GM20431 (cell line): ENCODE results near the gene SLC22A16.
"Not testable (repeated sequence)": the region's sequence is repeated elsewhere in the genome, so short reads cannot be mapped to it uniquely, and the experiment has no call there.

Experiments
- in situ Hi-C: fragments of 300-500 bp; cut with MseI, MboI; formaldehyde crosslinking; loops from one replicate; pipeline ENCODE4 v1.15.0; 2020; ENCODE audit warnings: low sequenced_read_pairs; ENCODE audit not compliant: unreplicated experiment

The SLC22A16 gene, protein sequence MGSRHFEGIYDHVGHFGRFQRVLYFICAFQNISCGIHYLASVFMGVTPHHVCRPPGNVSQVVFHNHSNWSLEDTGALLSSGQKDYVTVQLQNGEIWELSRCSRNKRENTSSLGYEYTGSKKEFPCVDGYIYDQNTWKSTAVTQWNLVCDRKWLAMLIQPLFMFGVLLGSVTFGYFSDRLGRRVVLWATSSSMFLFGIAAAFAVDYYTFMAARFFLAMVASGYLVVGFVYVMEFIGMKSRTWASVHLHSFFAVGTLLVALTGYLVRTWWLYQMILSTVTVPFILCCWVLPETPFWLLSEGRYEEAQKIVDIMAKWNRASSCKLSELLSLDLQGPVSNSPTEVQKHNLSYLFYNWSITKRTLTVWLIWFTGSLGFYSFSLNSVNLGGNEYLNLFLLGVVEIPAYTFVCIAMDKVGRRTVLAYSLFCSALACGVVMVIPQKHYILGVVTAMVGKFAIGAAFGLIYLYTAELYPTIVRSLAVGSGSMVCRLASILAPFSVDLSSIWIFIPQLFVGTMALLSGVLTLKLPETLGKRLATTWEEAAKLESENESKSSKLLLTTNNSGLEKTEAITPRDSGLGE

DNA sequence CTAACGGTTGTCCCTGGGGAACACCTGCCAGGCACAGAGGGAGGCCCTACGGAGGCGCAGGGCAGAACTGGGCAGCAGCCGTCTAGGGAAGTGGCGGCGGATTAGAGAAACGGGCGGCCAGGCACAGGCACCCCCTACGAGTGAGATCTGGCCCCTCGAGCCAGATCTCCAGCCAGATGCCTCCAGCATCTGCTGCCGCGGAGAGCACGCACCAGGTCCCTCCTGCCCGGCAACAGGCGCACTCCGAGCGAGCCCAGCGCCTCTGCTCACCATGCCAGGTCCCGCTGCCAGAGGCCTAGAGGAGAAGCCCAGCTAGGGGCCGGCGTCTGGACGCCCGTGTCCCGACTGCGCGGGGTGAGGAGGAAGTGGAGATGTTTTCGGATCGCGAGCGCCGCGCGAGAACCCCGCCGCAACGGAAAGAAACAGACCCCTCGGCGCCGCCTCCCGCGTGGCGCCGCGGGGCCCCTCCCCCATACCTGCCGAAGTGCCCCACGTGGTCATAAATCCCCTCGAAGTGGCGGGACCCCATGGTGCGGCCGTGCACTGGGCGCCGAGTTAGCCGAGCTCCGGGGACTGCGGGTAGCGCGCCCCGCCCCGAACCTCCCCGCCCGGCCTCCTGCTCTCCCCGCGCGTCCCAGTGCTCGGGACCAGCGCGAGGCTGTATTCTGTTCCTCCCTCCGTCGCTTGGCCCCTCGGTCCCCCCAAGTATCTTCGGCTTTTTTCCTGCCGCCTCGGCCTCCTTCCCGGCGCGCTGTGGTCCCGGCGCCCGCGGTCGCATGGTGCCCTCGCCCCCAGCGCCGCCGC lies at the start of gene SLC22A16:
SLC22A16 (minus strand) TSS at position 568 of the 804 bp plus-strand sequence; CDS start at position 529, 39 bp downstream.
- in situ Hi-C loops, result no loop called here

DNA sequence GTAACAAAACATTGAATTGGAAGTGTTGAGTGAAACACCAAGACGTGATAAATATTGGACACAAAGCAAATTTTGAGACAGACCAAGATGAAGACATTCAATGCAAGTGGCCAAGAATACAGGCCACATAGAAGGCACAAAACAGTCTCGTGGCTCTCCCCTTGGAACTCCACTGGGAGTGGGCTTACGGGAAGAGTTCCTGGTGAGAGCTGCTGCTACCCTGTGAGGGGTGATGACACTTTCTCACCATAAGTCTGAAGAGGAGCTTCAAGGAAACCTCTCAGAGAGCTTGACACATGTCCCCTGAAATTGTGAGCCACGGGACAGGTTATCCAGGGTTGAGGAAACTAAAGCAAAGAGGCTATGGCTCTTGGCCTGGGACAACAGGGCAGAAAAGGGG lies 48.6 kb upstream of the SLC22A16 start:
- in situ Hi-C loops, result loop anchor here (25.0 kb wide), 1 partner anchor 437 kb away; the partner anchor contains the start of gene GTF3C6

DNA sequence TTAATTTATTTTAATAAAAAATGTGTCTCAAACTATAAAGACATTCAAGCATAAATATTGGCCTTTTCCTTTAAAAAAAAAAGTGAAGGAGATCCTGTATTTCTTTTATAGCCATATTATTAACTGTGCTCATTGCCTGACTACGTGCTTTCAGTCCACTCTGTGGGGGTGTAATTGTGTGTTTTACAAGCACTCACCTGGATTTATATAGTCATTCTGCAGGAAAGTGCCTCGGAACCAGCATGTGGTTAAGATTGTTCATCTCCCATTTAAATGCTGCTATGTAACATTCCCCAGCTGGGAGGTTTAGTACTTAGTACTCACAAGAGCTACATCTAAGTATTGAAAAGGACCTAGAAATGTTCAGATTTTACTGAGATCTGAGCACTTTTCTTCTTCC lies 47.9 kb upstream of the SLC22A16 start:
- in situ Hi-C loops, result no loop called here

DNA sequence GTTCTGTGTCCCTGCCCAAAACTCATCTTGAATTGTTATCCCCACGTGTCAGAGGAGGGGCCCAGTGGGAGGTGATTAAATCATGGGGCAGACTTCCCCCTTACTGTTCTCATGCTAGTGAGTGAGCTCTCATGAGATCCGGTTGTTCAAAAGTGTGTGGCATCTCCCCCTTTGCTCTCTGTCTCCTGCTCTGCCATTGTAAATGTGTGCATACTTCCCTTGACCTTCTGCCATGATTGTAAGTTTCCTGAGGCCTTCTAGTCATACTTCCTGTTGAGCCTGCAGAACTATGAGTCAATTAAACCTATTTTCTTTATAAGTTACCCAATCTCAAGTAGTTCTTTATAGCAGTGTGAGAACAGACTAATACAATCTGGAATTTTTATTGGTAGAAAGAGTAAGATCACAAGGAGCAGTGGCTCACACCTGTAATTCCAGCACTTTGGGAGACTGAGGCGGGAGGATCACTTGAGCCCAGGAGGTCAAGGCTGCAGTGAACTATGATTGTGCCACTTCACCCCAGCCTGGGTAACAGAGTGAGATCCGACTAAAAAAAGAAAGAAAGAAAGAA lies 47.1 kb upstream of the SLC22A16 start:
- in situ Hi-C loops, result no loop called here

DNA sequence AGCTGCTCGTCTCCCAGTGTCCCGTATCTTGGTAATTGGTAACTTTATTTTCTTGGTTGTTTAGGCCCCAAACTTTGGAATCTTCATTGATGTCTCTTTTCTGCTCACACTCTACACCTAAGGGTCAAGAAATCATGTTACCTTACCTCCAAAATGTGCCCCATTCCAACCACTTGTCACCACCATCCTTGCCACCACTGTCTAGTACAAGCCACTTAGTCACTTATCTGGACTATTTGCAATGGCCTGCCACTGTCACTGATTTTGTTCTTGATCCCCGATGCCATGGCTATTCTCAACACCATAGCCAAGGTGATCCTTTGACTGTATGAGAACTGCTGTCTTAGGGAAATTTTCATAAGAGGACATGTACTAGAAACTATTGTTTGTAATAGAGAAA lies 46.0 kb upstream of the SLC22A16 start:
- in situ Hi-C loops, result no loop called here

DNA sequence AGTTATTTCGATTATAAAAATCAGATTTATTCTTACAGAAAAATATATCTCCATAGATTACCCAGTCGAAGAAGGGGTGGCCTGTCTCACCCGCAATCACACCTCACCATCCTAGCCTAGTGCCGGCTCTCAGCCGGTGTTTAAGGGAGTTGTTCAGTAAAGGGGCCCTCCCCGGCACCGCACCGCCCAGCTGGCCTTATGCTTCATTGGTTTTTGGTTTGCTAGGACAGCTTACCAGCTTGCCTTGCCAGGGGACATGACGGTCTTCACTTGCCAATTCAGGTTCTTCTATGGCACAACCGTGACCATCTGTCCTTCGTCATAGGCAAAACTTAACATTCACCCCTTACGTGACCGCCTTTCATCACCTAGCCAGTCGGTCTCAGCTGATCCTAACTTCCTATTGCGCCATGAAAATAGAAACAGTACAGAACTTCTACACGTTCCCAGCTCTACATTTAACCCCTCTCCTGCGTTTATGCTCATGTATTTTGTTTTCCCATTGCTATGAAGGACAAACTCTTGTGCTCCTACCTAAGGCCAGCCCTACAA lies 44.7 kb upstream of the SLC22A16 start:
- in situ Hi-C loops, result no loop called here

DNA sequence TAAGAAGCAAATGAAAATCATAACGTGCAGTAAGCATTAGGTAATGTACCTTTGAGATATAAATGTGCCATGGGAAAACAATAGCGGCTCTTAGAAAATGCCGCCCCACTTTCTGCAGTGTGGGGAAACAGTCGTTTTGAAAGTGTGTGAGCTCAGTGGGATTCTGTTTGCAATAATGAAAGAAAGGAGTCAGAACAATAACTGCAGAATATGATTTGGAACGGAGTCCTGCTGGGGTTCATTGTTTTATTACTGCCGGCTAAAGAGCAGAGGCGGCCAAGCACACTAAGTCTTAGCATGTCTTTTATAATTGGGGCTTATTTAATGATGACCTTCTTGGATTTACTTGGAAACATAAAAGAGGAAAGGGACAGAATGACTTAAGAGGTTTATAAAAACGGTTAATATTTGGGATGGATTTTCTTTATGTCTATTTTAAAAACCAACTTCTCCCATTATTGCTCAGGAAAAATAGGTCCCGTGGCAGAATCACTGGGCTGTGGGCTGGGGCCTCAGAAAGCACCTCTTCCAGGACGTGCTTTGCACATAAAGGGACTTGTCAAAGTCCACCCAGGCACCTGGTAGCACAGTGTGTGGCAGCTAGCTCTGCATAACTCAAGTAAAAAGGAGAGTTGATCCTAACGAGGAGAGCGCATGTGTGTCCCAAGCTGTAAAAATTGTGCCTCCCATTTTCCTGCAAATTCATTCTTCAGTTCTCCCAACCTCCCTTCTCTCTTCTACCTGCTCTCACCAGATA lies 44.0 kb upstream of the SLC22A16 start:
- in situ Hi-C loops, result no loop called here

DNA sequence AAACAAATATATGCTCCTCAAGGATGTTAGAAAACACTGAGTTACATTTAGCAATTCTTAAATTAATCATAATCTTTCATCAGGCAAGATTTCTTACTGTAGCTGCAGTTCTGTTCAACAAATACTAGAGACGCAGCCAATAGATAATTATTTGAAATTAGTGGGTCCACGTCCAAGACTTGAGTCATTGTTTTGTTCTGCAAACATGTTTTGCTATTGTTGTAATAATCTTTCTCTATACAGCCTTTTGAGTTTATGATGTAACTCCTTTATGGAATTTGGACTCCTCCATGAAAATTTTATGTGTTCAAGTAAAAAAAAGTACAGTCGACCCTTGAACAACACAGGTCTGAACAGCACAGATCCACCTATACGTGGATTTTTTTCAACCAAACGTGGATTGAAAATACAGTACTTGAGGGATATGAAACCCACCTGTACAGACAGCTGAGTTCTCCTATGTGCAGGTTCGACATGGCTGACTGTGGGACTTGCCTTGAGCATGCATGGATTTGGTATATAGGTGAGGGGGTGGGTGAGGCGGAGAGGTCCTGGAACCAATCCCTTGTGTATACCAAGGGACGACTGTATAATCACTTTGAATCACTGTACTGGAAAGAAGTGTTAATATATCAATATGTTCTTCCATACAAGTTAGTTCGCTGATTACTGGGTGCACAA lies 41.3 kb upstream of the SLC22A16 start:
- in situ Hi-C loops, result no loop called here

DNA sequence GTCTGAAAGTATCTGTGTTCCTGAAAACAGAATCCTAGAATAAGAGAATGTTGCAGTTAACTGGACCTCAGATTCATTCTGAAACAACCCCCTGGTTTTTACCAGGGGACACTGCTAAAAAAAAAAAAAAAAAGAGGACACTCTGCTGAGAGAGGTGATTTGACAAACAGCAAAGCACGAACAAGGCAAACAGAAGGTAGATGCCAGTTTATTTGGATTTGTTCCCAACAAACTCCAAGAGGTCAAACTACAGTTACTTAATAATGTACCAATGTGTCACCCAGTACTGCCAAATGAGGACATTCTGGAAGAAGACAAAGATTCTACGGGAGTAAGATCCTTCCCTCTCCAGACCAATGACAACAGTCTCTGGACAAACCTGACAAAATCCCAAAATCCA lies 40.6 kb upstream of the SLC22A16 start:
- in situ Hi-C loops, result no loop called here

DNA sequence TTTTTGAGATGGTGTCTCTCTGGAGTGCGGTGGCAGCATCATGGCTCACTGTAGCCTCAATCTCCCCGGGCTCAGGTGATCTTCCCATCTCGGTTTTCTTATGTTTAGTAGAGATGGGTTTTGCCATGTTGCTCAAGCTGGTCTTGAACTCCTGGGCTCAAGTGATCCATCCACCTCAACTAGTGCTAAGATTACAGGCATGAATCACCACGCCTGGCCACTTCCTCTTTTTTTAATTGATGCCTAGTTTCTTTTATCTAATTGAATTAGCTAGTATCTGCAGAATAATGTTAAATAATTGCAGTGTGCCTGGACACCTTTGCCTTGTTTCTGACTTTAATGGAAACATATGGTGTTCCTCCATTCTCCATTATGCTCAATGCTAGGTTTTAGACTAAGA lies 38.4 kb upstream of the SLC22A16 start:
- in situ Hi-C loops, result no loop called here

DNA sequence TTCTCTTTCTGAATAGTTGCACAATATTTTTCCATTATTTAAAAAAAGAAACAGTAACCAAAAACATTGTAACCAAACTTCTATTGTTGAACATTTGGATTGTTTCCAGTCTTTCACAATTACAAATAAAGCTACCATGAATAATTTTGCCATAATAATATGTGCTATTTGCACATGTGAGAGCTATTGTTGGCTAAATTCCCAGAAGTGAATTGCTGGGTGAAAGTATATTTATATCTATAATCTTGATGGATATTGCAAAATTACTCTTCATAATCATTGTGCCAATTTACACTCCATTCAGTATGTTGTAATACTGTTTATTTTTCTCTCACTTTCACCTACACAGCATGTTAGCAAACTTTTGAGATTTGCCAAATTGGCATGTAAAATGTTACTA lies 36.6 kb upstream of the SLC22A16 start:
- in situ Hi-C loops, result no loop called here

DNA sequence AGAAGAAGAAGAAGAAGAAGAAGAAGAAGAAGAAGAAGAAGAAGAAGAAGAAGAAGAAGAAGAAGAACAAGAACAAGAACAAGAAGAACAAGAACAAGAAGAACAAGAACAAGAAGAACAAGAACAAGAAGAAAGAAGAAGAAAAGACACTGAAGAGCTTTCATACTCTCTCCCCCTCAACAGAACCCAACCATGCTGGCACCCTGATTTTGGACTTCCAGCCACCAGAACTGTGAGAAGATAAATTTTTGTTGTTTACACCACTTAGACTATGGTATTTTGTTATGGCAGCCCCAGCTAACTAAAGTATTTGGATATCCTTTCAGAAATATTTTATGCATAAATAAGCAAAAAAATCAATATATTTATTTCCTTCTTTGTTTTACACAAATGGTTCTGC lies 36.1 kb upstream of the SLC22A16 start:
- in situ Hi-C loops, result not testable (repeated sequence)

DNA sequence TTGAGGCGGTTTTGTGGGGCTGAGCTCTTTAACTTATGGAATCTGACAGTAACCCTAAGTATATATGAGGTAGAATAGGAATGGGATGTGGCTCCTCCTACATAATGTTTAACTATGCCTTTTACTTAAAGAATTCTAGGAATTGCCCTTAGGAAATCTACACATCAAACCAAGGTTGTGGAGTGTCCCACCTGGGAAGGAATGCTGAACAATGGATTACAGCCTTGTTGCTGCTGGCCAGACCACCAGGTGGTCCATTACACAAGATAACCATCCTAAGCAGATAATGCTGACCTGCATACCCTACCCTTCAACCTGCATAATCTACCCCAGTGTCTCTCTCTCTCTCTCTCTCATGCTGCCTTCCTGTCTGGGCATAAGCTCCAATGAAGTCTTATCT lies 35.0 kb upstream of the SLC22A16 start:
- in situ Hi-C loops, result no loop called here

DNA sequence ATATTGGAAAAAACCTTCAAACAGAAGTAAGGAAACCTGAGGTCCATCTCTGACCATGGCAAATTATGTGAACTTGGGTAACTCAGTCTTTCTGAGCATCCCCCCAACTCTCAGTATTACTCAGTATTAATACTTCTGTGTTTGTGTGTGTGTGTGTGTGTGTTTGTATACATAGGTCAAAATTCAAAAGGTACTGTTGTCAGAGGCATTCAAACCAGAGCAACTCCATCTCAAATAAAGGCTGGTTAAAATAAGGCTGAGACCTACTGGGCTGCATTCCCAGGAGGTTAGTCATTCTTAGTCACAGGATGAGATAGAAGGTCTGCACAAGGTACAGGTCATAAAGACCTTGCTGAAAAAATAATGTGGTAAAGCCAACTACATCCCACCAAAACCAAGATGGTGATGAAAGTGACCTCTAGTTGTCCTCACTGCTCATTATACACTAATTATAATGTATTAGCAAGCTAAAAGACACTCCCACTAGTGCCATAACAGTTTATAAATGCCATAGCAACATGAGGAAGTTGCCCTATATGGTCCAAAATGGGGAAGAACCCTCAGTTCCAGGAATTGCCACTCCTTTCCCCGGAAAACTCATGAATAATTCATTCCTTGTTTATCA lies 33.3 kb upstream of the SLC22A16 start:
- in situ Hi-C loops, result no loop called here

DNA sequence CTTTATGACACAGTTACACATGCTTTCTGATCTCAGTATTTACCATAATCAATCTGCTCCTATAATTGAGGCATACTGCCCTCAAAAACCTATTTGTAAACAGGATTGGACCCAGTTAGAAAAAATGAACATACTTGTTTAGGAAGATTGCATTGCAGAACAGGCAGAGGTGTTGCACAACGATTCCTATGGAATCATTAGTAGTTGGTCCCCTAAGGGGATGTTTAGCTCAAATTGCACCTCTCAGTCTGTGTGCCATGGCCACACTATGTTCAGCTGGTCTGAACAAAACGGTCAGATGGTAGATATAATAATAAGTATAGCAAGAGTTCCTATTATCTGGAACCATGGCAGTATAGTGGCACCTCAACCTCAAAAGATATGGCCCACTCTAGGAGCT lies 28.5 kb upstream of the SLC22A16 start:
- in situ Hi-C loops, result not testable (repeated sequence)

DNA sequence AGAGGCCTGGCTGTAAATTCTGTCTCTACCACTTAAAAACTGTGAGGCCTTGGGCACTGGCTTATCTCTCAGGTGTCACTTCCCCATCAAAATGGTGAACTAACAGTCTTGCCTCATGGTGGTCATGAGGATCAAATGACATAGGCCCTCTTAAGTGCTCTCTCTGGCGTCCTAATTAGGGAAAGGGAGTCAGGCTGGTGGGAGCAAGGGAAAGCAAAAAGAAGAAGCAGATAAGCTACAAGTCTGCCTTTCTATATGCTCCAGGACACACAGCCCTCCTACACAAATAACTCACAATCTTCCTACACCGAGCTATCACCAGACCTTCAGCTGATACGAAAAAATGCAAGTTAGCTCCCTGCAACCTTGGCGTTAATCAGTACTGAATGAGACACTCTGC lies 19.5 kb upstream of the SLC22A16 start:
- in situ Hi-C loops, result no loop called here

DNA sequence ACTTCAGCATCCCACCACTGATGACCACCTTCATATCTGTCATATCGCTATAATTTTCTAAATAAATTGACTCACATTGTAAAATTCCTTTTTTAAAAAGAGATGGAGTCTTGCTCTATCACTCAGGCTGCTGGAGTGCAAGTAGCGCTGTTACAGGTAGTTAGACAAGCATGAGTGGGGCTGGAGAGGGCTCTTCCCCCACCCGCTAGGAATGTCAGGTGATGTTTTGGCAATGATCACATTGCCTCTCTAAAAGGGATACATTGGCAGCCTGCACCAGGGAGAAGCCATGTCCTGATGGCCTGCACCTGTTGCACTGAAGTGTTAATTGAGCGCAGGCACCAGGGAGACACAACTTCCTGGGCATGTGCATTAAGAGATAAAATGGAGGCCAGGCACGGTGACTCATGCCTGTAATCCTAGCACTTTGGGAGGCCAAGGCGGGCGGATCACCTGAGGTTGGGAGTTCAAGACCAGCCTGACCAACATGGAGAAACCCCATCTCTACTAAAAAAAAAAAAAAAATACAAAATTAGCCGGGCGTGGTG lies 16.9 kb upstream of the SLC22A16 start:
- in situ Hi-C loops, result no loop called here

DNA sequence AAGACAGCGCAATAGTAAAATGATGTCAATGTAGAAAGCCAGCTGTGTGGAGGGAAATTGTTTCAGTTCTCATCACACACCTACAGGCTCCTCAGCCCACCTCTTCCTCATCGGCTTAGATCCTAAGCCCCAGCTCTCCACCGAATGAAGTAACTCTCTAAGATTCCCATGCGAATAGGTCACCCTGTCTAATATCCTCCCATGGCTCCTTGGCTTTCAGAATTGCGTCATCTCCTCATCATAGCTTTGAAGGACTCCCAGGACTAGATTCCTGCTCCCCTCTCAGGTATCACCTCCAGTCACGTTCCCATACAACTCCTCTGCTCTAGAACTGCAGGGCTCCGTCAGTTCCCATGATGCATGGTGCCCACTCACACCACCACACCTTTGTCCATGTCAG lies 16.2 kb upstream of the SLC22A16 start:
- in situ Hi-C loops, result no loop called here
